Astrocyte (in vitro differentiated cells and primary cell): ENCODE results near the gene CTSF. TPM values are rescaled to one million over a fixed set of nuclear protein-coding genes. Genes with fewer than 3 reads are reported as not detected.

Experiments used
- DNase-seq: peaks from one replicate; pipeline ENCODE4 v3.0.0-alpha.2; 2010; ENCODE audit warnings: low read depth
- FAIRE-seq: peaks from 2 replicates; lab custom pipeline; 2011; peaks lifted over from hg19 to GRCh38; lab: Jason Lieb, UNC
- H2AFZ ChIP-seq: 2 replicates; pipeline ENCODE4 v1.6.0; 2012; ENCODE audit warnings: low read depth, low read length, inconsistent platforms
- H3K27ac ChIP-seq: 2 replicates; pipeline ENCODE4 v1.5.1; 2011; ENCODE audit warnings: low read depth, low read length, inconsistent platforms
- H3K27me3 ChIP-seq: 2 replicates; pipeline ENCODE4 v1.6.0; 2011; ENCODE audit warnings: low read length, inconsistent platforms; ENCODE audit not compliant: insufficient read depth
- H3K36me3 ChIP-seq: 2 replicates; pipeline ENCODE4 v1.5.1; 2011; ENCODE audit warnings: low read length, inconsistent platforms; ENCODE audit not compliant: insufficient read depth
- H3K4me1 ChIP-seq: 2 replicates; pipeline ENCODE4 v1.5.1; 2011; ENCODE audit warnings: low read length, inconsistent platforms; ENCODE audit not compliant: insufficient read depth
- H3K4me2 ChIP-seq: 2 replicates; pipeline ENCODE4 v1.6.0; 2012; ENCODE audit warnings: low read length, inconsistent platforms
- H3K4me3 ChIP-seq: 2 replicates; pipeline ENCODE4 v1.5.1; 2011; ENCODE audit warnings: low read depth, mild to moderate bottlenecking, low read length, inconsistent platforms; ENCODE audit not compliant: insufficient read depth
- H3K79me2 ChIP-seq: 2 replicates; pipeline ENCODE4 v1.6.0; 2012; ENCODE audit warnings: mild to moderate bottlenecking, low read length, inconsistent platforms; ENCODE audit not compliant: insufficient read depth
- H3K9ac ChIP-seq: 2 replicates; pipeline ENCODE4 v1.6.0; 2012; ENCODE audit warnings: mild to moderate bottlenecking, low read length, inconsistent platforms
- H3K9me3 ChIP-seq: 2 replicates; pipeline ENCODE4 v1.5.1; 2012; ENCODE audit warnings: low read depth, mild to moderate bottlenecking, low read length, inconsistent platforms; ENCODE audit not compliant: insufficient read depth
- H4K20me1 ChIP-seq: 2 replicates; pipeline ENCODE4 v1.6.0; 2012; ENCODE audit warnings: low read length, inconsistent platforms; ENCODE audit not compliant: insufficient read depth
- H3K27ac Mint-ChIP-seq: one replicate; pipeline ENCODE4 v1.8.0; 2021; ENCODE audit warnings: mild to moderate bottlenecking, mixed read lengths; ENCODE audit not compliant: unreplicated experiment
- H3K27me3 Mint-ChIP-seq: one replicate; pipeline ENCODE4 v1.8.0; 2021; ENCODE audit warnings: low read depth, mixed read lengths; ENCODE audit not compliant: unreplicated experiment
- H3K36me3 Mint-ChIP-seq: one replicate; pipeline ENCODE4 v1.8.0; 2021; ENCODE audit warnings: low read depth, mixed read lengths; ENCODE audit not compliant: unreplicated experiment
- H3K4me1 Mint-ChIP-seq: one replicate; pipeline ENCODE4 v1.8.0; 2021; ENCODE audit warnings: low read depth, mixed read lengths; ENCODE audit not compliant: unreplicated experiment
- H3K4me3 Mint-ChIP-seq: one replicate; pipeline ENCODE4 v1.8.0; 2021; ENCODE audit warnings: mild to moderate bottlenecking, moderate library complexity, mixed read lengths; ENCODE audit not compliant: unreplicated experiment
- H3K9me3 Mint-ChIP-seq: one replicate; pipeline ENCODE4 v1.8.0; 2021; ENCODE audit warnings: mild to moderate bottlenecking, mixed read lengths; ENCODE audit not compliant: unreplicated experiment
- CTCF ChIP-seq: IDR thresholded peaks from 2 replicates; pipeline ENCODE4 v1.5.1; 2011; ENCODE audit warnings: low read depth, mild to moderate bottlenecking, inconsistent platforms, low read length, moderate library complexity; ENCODE audit not compliant: insufficient read depth
- EZH2 ChIP-seq: IDR thresholded peaks from 2 replicates; pipeline ENCODE4 v1.6.1; 2012; ENCODE audit warnings: mild to moderate bottlenecking, low read length, inconsistent platforms; ENCODE audit not compliant: insufficient read depth
- total RNA-seq: library from RNA; stranded (reverse); gene quantifications from 2 replicates; pipeline ENCODE4 v1.2.1, GENCODE V29; 2021

CTSF gene
- total RNA-seq, 1 donor from 2014 or later = 1.5 TPM

- H3K27me3 Mint-ChIP-seq = peaks cover 26% of the 10 kb centered on the region
- DNase-seq (no peak), FAIRE-seq (no peak)
- H4K20me1 ChIP-seq = no peaks in the 10 kb centered on the region
- no peak overlapping the region for H3K27ac ChIP-seq
- no peak overlapping the region for H3K9ac ChIP-seq
- peaks cover 5% of the 10 kb centered on the region for H3K4me1 Mint-ChIP-seq
- no peaks in the 10 kb centered on the region for H3K9me3 ChIP-seq
- no peak overlapping the region for H3K4me2 ChIP-seq
- H3K4me3 Mint-ChIP-seq = no peak overlapping the region
- H3K27ac Mint-ChIP-seq = peak overlapping the region; percentile 66
- TF ChIP-seq EZH2 = no peak
- no peak for TF ChIP-seq CTCF
- H2AFZ ChIP-seq = no peak overlapping the region
- H3K36me3 ChIP-seq = no peaks in the 10 kb centered on the region
- peaks cover 9% of the 10 kb centered on the region for H3K4me1 ChIP-seq
- H3K79me2 ChIP-seq = no peaks in the 10 kb centered on the region
- H3K27me3 ChIP-seq = no peaks in the 10 kb centered on the region
- H3K36me3 Mint-ChIP-seq = no peaks in the 10 kb centered on the region
- no peak overlapping the region for H3K4me3 ChIP-seq
- peaks cover 3% of the 10 kb centered on the region for H3K9me3 Mint-ChIP-seq
These were observed 3.9 kb downstream of the CTSF start for GRCh38 chr11:66564538-66564937.

- no peaks in the 10 kb centered on the region for H4K20me1 ChIP-seq
- H3K79me2 ChIP-seq = no peaks in the 10 kb centered on the region
- no peak overlapping the region for H2AFZ ChIP-seq
- H3K36me3 ChIP-seq = no peaks in the 10 kb centered on the region
- peaks cover 9% of the 10 kb centered on the region for H3K4me1 ChIP-seq
- DNase-seq (no peak), FAIRE-seq (no peak)
- Mint-ChIP-seq H3K36me3 (no peaks in the 10 kb centered on the region), H3K27ac (no peak overlapping the region), H3K4me3 (no peak overlapping the region), H3K9me3 (peaks cover 3% of the 10 kb centered on the region), H3K27me3 (peaks cover 27% of the 10 kb centered on the region), H3K4me1 (peaks cover 5% of the 10 kb centered on the region)
- H3K9me3 ChIP-seq = no peaks in the 10 kb centered on the region
- H3K4me2 ChIP-seq = no peak overlapping the region
- H3K27ac ChIP-seq = no peak overlapping the region
- H3K4me3 ChIP-seq = no peak overlapping the region
- TF ChIP-seq EZH2 = no peak
- TF ChIP-seq CTCF = no peak
- no peaks in the 10 kb centered on the region for H3K27me3 ChIP-seq
- no peak overlapping the region for H3K9ac ChIP-seq
These were observed 4.6 kb downstream of the CTSF start for GRCh38 chr11:66563832-66564231.

- peaks cover 27% of the 10 kb centered on the region for H3K27me3 Mint-ChIP-seq
- Histone ChIP-seq H3K9me3 (no peaks in the 10 kb centered on the region), H3K79me2 (no peaks in the 10 kb centered on the region), H3K4me1 (peaks cover 3% of the 10 kb centered on the region), H3K9ac (no peak overlapping the region), H4K20me1 (no peaks in the 10 kb centered on the region), H3K4me2 (no peak overlapping the region), H3K27me3 (no peaks in the 10 kb centered on the region), H3K27ac (no peak overlapping the region), H3K4me3 (no peak overlapping the region), H2AFZ (no peak overlapping the region), H3K36me3 (no peaks in the 10 kb centered on the region)
- no peak overlapping the region for H3K4me3 Mint-ChIP-seq
- DNase-seq = no peak
- H3K4me1 Mint-ChIP-seq = peaks cover 5% of the 10 kb centered on the region
- no peak overlapping the region for H3K27ac Mint-ChIP-seq
- peaks cover 5% of the 10 kb centered on the region for H3K9me3 Mint-ChIP-seq
- H3K36me3 Mint-ChIP-seq = no peaks in the 10 kb centered on the region
- FAIRE-seq = no peak
- TF ChIP-seq EZH2 = no peak
- TF ChIP-seq CTCF = no peak
These were observed 5.4 kb downstream of the CTSF start for GRCh38 chr11:66562907-66563583.
